Upper lobe of right lung (tissue), 1 donor: Measurements from ENCODE around the gene MCM10. TPM values are rescaled to one million over a fixed set of nuclear protein-coding genes. Genes with fewer than 3 reads are reported as not detected.
A peak's percentile ranks its signal among the peaks of the same experiment; 100 is the strongest.

Source experiments
- ATAC-seq: fragments of 200-7000 bp; cut with Tn5 transposase; one replicate; pipeline ENCODE4 v1.9.1; 2020; ENCODE audit warnings: mild to moderate bottlenecking, moderate library complexity
- DNase-seq: peaks from one replicate; pipeline ENCODE4 v3.0.0-alpha.2; 2020
- H3K27ac ChIP-seq: fragments of 200-600 bp; one replicate; pipeline ENCODE4 v1.8.0; 2022
- H3K27me3 ChIP-seq: fragments of 200-600 bp; one replicate; pipeline ENCODE4 v1.8.0; 2022; ENCODE audit warnings: mild to moderate bottlenecking
- H3K36me3 ChIP-seq: fragments of 200-600 bp; one replicate; pipeline ENCODE4 v1.8.0; 2022
- H3K4me1 ChIP-seq: fragments of 200-600 bp; one replicate; pipeline ENCODE4 v1.8.0; 2022
- H3K4me3 ChIP-seq: fragments of 200-600 bp; one replicate; pipeline ENCODE4 v1.8.0; 2022; ENCODE audit warnings: mild to moderate bottlenecking
- H3K9me3 ChIP-seq: fragments of 200-600 bp; one replicate; pipeline ENCODE4 v1.8.0; 2022
- intact Hi-C: fragments of 100-400 bp; cut with DNase I; formaldehyde crosslinking; loops from one replicate; pipeline ENCODE4 v1.11.0; 2022
- long read RNA-seq: library from polyadenylated mRNA; unstranded; transcript quantifications from one replicate; pipeline ENCODE4 v2.0.0, GENCODE V29; 2021
- total RNA-seq: library from RNA; stranded (reverse); fragmentation: NEBNext Ultra II Directional; extraction: Animal tissue kit (Norgen Biotek cat#: 25700); gene quantifications from one replicate; pipeline ENCODE4 v1.2.1, GENCODE V29; 2021
- TF ChIP-seq, protein P1 (sequence below): fragments of 200-600 bp; IDR thresholded peaks from one replicate; pipeline ENCODE4 v1.8.0; 2022; ENCODE audit warnings: antibody characterized with exemption
- donor health status: DM: no; HTN: yes; CAD: no; lungs with severe emphysema.

The MCM10 gene
- 0.78 TPM for total RNA-seq
- long read RNA-seq, partial matches to known transcripts = 0 of 1 reads
- long read RNA-seq, other reads (novel, unspliced or antisense) = 0 of 1 reads

- Histone ChIP-seq H3K27me3 (no peaks in the 10 kb centered on the region), H3K4me1 (peaks cover 11% of the 10 kb centered on the region), H3K36me3 (no peaks in the 10 kb centered on the region), H3K9me3 (no peaks in the 10 kb centered on the region), H3K4me3 (peak within 1 kb of the TSS; percentile 53), H3K27ac (no peak within 1 kb of the TSS)
- intact Hi-C loops = no loop called here
- TF ChIP-seq, protein P1, sequence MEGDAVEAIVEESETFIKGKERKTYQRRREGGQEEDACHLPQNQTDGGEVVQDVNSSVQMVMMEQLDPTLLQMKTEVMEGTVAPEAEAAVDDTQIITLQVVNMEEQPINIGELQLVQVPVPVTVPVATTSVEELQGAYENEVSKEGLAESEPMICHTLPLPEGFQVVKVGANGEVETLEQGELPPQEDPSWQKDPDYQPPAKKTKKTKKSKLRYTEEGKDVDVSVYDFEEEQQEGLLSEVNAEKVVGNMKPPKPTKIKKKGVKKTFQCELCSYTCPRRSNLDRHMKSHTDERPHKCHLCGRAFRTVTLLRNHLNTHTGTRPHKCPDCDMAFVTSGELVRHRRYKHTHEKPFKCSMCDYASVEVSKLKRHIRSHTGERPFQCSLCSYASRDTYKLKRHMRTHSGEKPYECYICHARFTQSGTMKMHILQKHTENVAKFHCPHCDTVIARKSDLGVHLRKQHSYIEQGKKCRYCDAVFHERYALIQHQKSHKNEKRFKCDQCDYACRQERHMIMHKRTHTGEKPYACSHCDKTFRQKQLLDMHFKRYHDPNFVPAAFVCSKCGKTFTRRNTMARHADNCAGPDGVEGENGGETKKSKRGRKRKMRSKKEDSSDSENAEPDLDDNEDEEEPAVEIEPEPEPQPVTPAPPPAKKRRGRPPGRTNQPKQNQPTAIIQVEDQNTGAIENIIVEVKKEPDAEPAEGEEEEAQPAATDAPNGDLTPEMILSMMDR = peak; percentile 88
- DNase-seq (peak; percentile 97), ATAC-seq (peak; percentile 100)
Measured at GRCh38 chr10:13160934-13161856, at the start of gene MCM10. MCM10 (plus strand) TSS chr10:13161558; CDS start chr10:13164203, 2,645 bp downstream.

GRCh38 chr10:13113544-13113943 lies 47.8 kb upstream of the MCM10 start:
- TF ChIP-seq, protein P1 = no peak
- no peak overlapping the region for H3K27ac ChIP-seq
- no peaks in the 10 kb centered on the region for H3K27me3 ChIP-seq
- peaks cover 64% of the 10 kb centered on the region for H3K36me3 ChIP-seq
- intact Hi-C loops = no loop called here
- ATAC-seq = no peak
- DNase-seq = no peak
- peaks cover 14% of the 10 kb centered on the region for H3K4me1 ChIP-seq
- no peaks in the 10 kb centered on the region for H3K9me3 ChIP-seq
- H3K4me3 ChIP-seq = no peak overlapping the region

- DNase-seq (no peak), ATAC-seq (no peak)
- Histone ChIP-seq H3K9me3 (no peaks in the 10 kb centered on the region), H3K4me1 (peaks cover 14% of the 10 kb centered on the region), H3K27me3 (no peaks in the 10 kb centered on the region), H3K36me3 (peaks cover 60% of the 10 kb centered on the region), H3K27ac (no peak overlapping the region), H3K4me3 (no peak overlapping the region)
- TF ChIP-seq, protein P1 = no peak
- intact Hi-C loops = no loop called here
Measured at GRCh38 chr10:13115832-13116803, 45.2 kb upstream of the MCM10 start.

GRCh38 chr10:13117841-13118783 lies 43.2 kb upstream of the MCM10 start:
- intact Hi-C loops = no loop called here
- TF ChIP-seq, protein P1 = no peak
- no peak for DNase-seq
- H3K4me3 ChIP-seq = no peak overlapping the region
- H3K9me3 ChIP-seq = no peaks in the 10 kb centered on the region
- peak; percentile 59 for ATAC-seq
- H3K36me3 ChIP-seq = peaks cover 63% of the 10 kb centered on the region
- H3K4me1 ChIP-seq = peaks cover 17% of the 10 kb centered on the region
- H3K27ac ChIP-seq = no peak overlapping the region
- H3K27me3 ChIP-seq = no peaks in the 10 kb centered on the region
